ENCODE data around the gene ELAVL1. TPM values are rescaled to one million over a fixed set of nuclear protein-coding genes. Genes with fewer than 3 reads are reported as not detected.

ELAVL1 gene
- total and polyA plus RNA-seq, 12 donors, result 12.8 to 78.9 (median 44.6) TPM

DNA sequence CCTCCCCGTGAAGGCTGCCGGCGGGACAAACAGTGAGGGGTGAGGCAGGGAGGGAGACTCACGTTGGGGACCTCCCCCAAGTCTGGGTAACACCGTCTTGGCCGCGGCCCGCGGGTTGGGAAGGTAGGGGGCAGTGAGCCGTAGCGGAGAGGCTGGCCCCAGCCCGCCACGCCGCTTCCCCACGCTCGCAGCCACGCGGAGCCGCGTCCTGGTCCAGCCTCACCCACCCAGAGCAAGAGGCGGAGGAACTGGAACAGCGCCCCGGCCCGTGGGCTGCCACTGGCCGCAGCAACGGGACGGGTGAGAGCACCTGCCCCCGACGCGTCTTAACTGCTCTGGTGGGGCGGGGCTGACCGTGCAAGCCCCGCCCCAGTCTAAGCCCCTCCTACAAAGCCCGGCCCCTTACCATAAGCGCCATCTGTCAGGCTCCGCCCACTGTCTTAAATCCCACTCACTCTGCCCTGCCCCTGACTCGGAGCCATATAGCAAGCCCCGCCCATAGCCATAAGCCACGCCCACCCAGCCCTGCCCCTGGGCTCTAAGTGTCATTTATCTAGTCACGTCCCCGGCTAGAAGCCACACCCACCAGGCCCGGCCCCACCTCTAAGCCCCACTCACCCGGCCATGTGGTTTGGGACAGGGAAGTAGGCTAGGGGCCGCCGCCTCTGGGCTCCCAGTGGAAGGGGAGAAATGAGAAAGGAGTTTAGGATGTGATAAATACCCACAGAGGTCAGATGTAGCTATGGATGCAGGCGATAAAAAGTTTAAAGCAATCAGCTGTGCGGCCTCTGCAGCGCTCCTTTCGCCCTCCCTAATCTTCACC, 45.0 kb upstream of the ELAVL1 start:
- Histone ChIP-seq H3K4me3 (peak overlapping the region in 1 of 4 donors; percentile 48), H3K27me3 (no peaks in the 10 kb centered on the region), H3K4me1 (replicated peaks in 1 of 2) (peaks cover 4 to 7% of the 10 kb centered on the region in 2 donors), H3K9me3 (replicated peaks in 1 of 3) (no peaks in the 10 kb centered on the region), H3K27ac (no peak overlapping the region), H3K36me3 (replicated peaks in 1 of 2) (no peaks in the 10 kb centered on the region)
- 10 to 31% (median 13%) methylated on average over 13 to 49 of the region's 49 CpGs for WGBS, 4 donors
- no peak for TF ChIP-seq CTCF (IDR thresholded peaks at IDR 0.05)
- TF ChIP-seq POLR2A (IDR thresholded peaks at IDR 0.05), result no peak
- DNase-seq, result peak; percentile 70 to 88 (median 81)
- intact Hi-C loops (cut with DNase I), result no loop called here

- H3K27ac ChIP-seq, result no peak overlapping the region
- no peaks in the 10 kb centered on the region for H3K27me3 ChIP-seq
- WGBS, 4 donors, result 60 to 75% (median 63%) methylated on average over 2 to 3 of the region's 3 CpGs
- peaks cover 4 to 7% of the 10 kb centered on the region in 2 donors for H3K4me1 ChIP-seq (replicated peaks in 1 of 2)
- no peaks in the 10 kb centered on the region for H3K9me3 ChIP-seq (replicated peaks in 1 of 3)
- no peak overlapping the region for H3K4me3 ChIP-seq
- H3K36me3 ChIP-seq (replicated peaks in 1 of 2), result no peaks in the 10 kb centered on the region
- intact Hi-C loops (cut with DNase I), result no loop called here
- TF ChIP-seq CTCF (IDR thresholded peaks at IDR 0.05), result no peak
- TF ChIP-seq POLR2A (IDR thresholded peaks at IDR 0.05), result no peak
- DNase-seq, result no peak
These were observed 41.2 kb upstream of the ELAVL1 start for GRCh38 chr19:8046569-8047165.

- DNase-seq, result no peak
- H3K36me3 ChIP-seq (replicated peaks in 1 of 2), result no peaks in the 10 kb centered on the region
- whole genome bisulfite sequencing, 4 donors, result 55 to 61% (median 59%) methylated on average over 4 to 10 of the region's 10 CpGs
- H3K9me3 ChIP-seq (replicated peaks in 1 of 3), result no peaks in the 10 kb centered on the region
- intact Hi-C loops (cut with DNase I), result no loop called here
- H3K27me3 ChIP-seq, result no peaks in the 10 kb centered on the region
- H3K4me3 ChIP-seq, result no peak overlapping the region
- H3K27ac ChIP-seq, result no peak overlapping the region
- H3K4me1 ChIP-seq (replicated peaks in 1 of 2), result peaks cover 4 to 7% of the 10 kb centered on the region in 2 donors
- TF ChIP-seq POLR2A (IDR thresholded peaks at IDR 0.05) (no peak), CTCF (IDR thresholded peaks at IDR 0.05) (no peak)
These were observed 40.6 kb upstream of the ELAVL1 start for GRCh38 chr19:8045872-8046568.

DNA sequence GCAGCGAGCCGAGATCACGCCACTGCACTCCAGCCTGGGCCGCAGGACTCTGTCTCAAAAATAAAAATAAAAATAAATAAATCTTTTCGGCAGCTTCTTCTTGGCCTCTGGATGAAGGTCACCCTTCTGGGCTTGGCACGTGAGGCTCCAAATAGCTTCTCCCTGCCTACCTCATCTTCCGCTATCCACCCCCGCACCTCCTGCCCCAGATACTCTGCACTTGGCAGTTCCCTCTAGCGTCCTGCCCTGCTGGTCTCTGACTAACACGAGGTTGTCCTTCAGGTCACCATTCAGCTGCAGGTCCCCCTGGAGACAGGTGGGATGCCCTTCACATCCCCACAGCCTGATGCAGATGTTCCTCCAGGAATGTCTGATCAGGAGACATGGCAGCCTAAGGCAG, 38.6 kb upstream of the ELAVL1 start:
- H3K27ac ChIP-seq, result no peak overlapping the region
- intact Hi-C loops (cut with DNase I), result no loop called here
- H3K36me3 ChIP-seq (replicated peaks in 1 of 2), result no peaks in the 10 kb centered on the region
- peak in 6 of 7 donors; percentile 20 to 51 (median 30) for DNase-seq
- no peaks in the 10 kb centered on the region for H3K27me3 ChIP-seq
- TF ChIP-seq CTCF (IDR thresholded peaks at IDR 0.05), result no peak
- no peak for TF ChIP-seq POLR2A (IDR thresholded peaks at IDR 0.05)
- no peak overlapping the region for H3K4me3 ChIP-seq
- WGBS, 4 donors, result 42 to 55% (median 53%) methylated on average over 9 to 10 of the region's 10 CpGs
- H3K4me1 ChIP-seq (replicated peaks in 1 of 2), result no peaks in the 10 kb centered on the region
- no peaks in the 10 kb centered on the region for H3K9me3 ChIP-seq (replicated peaks in 1 of 3)

Data from adrenal gland (tissue), 12 donors.